Measurements from ENCODE around the gene ENOX2.

The ENOX2 gene

DNA sequence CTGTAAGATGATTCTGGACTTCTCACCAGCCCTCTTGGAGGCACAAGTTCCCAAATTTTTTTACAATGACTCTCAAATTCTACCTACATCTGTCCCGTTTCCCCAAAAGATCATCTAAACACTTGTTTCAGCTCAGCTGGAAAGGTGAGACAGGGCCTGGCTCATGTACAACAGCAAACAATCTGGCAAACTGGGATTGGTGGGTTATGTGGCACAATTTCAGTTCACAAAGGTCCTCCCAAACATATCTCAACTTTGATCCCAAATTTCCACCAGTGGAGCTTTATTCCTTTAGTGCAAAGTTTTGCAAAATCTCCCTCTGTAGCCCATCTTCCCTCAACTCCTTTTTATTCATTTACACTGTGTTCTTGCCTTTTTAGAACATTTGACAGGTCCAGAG is 207.1 kb downstream of the ENOX2 start:
- DNase-seq = no peak

DNA sequence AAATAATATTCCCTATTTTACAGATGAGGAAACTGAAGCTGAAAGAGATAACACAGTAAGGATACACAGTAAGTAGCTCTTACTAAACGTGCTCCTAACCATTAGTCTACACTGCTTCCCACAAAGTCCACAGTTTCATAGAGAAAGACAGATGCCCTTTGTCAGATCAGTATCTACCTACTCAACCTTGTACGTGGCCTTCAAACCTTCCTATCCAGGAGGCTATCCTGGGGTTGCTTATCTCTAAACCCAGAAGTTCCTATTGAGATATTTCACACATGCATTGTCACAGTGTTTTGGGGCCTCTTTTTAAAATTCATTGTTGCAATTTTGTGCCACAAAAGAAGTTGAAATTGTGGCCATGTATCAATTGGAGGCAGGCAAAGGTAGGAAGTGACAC is 208.0 kb downstream of the ENOX2 start:
- no peak for DNase-seq

DNA sequence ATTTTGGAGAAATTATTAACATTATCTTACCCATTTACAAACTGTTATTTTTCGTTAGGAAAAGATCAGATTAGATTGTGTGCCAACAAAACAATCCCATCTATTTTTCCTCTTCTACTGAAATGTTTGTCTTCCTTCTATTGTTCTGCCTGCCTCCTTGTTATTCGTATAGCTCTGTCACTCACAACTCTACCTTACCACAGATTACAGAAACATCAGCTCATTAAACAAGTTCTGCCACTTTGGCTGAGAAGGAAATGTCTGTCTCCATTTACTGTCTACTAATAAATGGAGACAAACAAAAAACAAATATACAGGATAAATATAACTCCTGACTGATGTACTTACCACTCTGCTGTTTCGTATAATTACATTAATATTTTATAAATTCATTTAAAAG is 211.4 kb downstream of the ENOX2 start:
- DNase-seq = no peak

DNA sequence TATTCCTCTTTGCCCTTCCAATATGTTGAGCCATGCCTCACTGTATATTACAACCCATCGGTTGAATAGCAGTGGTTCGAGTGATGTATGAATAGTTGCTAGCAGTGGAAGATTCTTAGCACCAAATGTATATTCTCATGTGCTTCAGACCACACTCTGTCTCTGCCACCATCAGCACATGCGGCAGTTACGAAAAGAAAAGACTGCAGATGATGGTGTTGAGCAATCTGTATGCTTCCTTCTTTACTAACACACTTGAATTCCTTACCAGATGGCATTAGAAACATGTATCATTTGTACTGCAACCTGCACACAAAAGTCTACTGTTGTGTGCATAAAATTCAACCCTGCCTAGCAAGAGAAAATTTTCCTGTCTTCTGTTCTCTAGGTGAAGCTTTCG is 214.6 kb downstream of the ENOX2 start:
- no peak for DNase-seq

DNA sequence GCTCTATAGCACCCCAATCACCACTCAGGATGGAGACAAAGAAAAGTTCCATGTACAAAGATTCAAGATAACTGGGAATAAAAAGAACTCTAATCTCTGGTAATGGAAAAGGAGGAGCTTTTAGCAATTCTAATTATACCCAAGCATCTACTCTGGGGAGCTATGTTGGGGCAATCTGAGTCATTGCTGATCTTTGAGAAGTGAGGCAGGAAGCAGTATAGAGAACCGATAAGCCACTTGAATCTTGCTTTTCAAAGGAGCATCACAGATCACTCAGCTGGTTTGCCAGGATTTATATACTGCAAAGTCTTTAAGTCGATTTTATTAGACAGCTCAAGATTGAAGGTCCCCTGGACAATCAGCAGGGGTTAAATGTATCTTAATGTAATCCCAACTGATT is 220.0 kb downstream of the ENOX2 start:
- no peak for DNase-seq

DNA sequence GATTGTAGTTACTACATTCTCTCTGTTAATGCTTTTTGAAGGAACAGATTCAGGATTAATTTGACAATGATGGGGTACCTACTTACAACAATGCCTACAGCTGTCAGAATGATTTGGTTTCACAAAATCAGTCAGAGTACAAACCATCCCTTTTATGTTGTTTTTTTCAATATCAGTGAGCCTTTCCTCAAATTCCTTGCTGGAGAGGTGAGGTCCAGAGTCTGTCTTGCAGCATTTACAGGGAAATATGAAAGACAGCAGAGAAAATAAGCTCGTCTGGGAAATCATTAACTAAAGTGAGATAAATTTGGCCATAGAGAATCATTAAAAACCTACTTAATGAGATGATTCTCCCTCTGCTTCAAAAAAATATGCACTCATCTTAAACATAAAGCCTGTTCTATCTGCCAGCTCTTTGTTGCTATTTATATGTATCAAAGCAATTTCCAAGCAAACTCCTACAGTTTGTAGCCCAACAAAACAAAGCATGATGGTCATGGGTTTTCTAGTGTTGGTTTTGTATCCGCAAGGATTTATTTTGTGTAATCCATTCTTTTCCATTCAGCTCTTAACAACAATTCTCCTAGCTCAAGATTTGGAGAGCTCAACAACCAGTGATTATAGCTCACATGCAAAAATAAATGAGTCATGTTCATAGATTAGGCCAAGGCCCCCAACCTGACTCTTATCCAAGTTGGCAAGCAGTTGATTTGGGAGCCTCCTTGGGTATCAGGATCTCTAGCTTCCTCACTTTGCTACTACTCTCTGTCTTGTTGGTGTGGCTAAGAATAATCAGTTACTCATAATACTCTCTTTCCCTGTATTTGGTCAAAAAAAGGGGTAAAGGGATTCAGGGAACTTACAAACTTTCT is 222.6 kb downstream of the ENOX2 start:
- no peak for DNase-seq

DNA sequence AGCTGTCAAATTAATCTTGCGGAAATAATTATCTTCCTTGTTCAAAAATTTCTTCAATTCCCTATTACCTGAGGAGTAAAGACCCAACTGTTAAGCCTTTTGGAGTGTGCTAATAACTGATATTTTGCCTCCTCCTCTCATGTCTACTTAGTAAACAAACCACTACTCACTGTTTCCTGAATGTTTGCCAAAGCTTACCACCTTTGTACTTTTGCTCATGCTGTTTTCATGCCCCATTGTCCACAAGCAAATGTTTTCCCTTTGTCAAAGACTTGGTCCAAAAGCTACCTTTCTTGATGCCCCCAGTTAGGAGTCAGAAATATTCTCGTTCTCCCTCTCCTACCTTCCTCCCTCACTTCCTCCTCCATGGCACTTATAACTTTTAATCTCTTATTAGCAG is 226.1 kb downstream of the ENOX2 start:
- no peak for DNase-seq

DNA sequence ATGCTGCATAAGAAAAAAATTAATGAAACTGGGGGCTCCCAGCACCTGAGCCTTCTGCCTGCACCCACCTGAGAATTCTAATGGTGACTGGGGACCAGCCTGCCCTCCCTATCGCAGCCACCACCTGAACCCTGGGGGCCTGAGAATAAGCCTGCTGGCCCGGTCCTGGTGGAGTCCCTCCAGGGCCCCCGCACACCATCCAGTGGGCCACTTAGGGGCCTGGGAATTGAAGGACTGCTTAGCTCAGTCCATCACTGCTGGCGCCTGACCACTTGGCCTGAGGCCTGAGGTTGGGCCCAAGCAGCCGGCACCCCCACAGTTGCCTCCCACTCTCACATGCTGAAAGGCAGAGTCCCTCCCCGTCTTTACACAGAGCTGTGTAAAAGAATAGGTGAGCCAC is 230.8 kb downstream of the ENOX2 start:
- DNase-seq = no peak

DNA sequence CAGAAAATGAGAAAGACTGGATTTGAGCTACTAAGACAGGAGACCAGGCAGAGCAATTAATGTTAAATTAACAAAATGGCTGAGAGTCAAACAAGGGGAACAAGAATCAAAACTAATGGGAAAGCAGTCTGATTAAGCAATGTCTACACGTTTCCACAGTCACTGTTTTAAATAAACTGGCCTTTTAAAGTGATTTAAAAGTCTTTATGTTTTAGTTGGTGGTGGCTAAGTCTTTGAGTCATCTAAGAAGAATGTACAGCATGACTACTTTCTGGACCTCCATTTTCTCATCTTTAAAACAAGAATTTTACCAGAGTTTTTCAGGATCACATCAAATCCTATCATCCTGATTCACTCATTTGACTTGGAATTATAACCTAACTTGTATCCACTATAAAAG is 233.8 kb downstream of the ENOX2 start:
- DNase-seq = no peak

DNA sequence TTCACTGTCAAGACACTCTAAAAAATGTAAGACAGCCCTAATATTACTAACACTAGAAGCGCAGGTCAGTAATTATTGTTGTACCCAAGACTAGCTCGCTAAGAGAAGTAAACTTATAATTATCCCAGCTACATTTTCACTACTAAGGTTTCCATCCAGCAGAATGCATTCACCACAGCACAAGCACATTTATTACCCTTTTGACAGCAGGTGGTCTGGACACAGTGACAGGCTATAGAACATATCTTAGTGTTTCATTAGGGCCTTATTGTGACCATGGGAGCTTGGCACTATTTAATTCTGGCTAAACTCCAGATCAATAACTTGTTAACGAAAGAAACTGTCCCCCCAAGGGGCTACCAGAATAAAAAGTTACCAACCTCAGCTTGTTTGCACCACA is 237.7 kb downstream of the ENOX2 start:
- no peak for DNase-seq

DNA sequence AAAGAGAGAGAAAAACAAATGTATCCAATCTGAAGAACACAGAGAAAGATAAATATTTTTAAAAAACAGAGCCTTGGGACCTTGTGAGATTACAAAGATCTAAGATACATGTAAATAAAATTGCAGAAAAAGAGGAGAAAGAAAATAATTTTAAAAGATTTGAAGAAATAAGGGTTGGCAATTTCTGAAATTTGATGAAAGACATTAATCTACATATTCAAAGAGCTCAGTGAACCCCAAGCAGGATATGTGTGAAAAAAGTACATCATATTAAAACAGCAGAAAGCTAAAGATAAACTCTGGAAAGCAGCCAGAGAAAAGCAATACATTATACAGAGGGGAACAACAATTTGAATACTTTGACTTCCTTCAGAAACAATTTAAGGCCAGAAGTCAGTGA is 244.7 kb downstream of the ENOX2 start:
- no peak for DNase-seq

DNA sequence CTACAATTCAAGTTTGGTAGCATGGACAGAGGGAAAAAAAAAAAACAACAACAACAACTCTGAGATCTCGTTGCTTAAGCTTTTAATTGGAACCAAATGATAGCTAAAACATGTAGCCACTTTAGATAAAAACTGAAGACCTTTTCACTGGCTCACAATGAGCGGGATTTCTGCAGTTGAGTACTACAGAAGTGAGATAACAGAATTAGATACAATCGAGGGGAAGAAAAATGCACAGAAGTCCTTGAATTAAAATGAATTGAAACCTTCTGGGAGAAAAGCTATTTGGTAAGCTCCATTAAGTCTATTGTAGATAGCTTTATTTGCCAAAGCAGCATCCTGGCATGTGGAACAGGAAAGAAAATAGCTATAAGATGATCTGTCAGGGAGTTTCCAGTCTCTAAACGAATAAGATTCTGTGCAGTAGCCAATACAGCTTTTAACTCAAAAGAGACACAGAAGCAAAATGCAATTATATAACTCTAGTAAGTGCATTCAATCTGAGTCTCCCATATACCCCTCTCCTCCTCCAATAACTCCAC is 248.5 kb downstream of the ENOX2 start:
- DNase-seq = no peak

DNA sequence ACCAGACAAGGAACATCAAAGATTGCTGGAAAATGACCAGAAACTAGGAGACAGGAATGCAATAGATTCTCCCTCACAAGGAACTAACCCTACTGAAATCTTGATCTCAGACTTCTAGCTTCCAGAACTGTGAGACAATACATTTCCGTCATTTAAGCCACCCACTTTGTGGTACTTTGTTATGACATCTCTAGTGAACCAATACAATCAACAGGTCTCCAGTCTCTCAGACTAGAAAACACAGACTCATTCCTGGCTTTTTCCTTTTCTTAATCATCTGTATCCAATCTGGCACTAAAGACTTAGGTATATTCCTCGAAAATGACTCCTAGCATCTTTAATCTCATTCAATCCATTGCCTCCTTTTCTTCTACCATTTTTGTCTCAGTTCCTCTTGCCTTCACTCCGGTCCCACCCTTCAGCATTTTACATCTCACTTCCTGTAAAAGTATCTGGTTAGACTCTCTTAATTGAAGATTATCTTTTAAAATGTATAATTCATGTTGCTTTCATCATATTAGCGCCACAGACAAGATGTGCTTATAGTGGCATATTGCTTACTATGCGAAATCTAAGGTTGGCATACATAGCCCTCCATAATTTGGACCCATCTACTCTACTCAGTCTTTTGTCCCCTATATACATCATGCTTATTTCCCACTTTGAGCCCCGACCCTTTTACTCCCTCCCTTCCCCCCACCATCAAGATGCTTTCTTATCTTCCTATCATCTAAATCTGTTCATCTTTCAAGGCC is 250.0 kb downstream of the ENOX2 start:
- no peak for DNase-seq

DNA sequence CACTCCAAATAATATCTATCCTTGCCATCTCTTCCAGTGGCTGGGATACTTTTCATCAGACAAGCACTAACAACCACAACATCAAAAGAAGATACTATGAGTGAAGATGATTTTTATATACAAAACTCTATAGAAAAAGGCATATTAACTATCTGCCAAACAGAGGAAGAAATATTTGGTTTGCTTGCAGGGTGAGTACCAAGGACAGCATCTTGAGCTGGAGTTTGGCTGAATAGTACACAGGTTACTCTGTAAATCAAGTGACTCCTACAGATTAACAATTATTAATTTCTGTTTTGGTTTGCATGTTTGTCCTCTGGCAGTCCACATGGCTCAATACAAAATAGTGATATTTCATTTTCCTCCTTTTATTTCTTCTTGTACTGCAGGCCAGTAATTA is 253.3 kb downstream of the ENOX2 start:
- no peak for DNase-seq

DNA sequence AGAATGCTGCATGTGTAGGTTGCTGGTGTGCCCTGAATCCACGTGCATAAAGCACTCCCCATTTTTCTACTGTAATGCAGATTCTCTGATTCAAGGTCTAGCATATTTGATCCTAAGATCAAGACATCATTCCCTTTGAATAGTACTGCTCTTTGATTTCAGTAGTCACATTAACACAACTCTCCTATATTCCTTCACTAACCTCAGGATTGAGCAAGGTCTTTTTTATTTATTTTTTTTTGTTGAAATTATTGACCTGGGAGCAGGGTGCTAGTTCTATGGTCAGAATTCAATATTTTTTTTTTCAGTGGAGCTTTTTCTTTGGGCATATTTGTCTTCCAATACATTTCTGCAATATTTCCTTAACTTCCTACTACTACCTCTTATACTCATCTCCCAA is 255.5 kb downstream of the ENOX2 start:
- DNase-seq = no peak

DNA sequence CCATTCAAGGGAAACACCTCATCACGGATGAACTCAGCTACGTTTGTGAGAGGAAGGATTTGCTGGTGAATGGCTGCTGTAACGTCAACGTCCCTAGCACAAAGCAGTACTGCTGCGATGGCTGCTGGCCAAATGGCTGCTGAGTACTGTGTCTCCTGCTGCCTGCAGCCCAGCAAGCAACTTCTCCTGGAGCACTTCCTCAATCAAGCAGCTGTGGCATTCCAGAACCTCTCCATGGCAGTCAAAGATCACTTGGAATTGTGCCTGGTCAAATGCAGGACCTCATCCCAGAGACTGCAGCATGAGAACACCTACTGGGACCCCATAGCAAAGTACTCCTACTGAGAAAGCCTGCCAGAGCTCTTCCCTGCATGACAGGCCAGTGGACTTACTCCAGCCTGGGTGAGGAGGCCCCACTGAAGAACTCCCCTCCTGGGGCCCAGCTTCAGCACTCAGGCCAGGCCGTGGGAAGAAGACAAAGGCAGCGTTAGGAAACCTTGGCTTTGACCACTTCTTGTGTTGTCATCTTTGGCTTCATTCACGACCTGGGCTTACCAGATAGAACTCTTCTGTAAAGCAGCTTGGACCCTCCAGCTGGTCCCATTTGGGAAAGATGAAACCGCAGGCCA is 256.9 kb downstream of the ENOX2 start:
- DNase-seq = no peak

DNA sequence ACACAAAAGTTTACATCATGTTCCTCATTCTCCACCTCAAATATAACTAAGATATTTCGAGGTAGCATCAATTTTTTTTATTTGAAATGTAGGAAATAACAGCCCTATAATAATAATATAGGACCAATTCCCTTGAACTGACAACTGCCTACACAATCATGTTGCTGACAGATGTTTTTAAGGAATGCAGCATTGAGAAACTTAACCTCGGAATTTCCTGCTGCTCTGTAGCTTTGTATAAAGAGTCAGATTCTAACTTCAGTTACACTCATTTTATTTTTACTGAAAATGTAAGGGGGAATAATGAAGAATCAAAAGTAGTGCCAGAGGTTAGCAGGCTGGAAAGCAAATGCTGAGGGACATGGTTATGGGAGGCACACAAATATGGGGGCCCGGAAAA is 265.4 kb downstream of the ENOX2 start:
- no peak for DNase-seq

DNA sequence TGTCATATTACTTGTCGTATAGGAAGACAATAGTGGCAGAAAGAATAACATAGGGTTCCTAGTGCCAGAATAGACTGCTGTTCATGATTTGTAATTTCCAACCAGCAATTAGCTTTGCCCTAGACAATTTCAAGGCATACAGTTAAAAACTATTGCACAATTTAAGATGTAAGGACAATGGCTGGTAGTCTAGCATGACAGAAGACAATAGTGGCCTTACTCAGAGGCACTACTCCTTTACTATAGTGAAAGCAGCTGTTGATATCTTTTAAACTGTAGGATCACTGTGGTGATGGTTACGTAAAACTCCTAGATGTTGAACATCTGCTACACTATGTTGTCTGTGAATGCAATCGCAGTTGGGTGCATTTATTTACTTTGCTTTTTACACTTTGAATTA is 266.7 kb downstream of the ENOX2 start:
- DNase-seq = no peak

DNA sequence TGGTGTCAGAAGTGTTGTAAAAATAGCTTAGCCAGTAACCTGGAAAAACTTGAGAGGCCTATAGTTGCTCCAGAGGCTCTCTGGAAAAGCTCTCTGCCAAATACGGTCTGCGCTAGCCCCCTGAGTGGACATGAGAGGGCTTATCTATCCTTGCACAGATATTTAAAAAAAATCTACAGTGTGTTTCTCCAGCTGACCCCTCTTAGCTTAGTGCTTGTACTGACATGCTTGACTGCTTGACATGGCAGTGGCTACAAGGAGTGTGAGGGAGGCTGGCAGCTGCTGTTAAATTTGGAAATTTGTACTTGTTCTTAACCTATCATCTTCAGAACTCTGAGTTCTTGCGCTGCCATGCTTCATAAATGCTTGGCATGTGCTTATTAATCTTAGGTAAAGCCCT is 272.0 kb downstream of the ENOX2 start:
- DNase-seq = no peak

DNA sequence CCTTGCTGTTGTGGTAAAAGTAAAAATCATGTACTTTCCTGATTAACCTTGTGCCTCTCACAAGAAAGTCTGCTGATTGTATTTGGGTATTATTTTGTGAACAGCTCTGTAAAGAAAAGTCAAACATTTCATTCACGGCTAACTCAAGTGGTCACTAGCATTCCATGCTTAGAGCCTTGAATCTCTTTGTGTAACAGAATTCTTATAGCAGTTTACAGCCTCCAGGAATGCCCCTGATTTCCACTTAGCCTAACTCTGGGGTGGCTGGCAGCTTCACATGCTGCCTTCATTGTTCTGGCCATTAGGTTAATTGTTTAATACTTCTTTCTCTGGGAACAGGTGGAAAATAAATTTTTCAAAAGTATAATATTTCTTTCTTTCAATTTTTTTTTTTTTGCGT is 274.5 kb downstream of the ENOX2 start:
- DNase-seq = no peak

DNA sequence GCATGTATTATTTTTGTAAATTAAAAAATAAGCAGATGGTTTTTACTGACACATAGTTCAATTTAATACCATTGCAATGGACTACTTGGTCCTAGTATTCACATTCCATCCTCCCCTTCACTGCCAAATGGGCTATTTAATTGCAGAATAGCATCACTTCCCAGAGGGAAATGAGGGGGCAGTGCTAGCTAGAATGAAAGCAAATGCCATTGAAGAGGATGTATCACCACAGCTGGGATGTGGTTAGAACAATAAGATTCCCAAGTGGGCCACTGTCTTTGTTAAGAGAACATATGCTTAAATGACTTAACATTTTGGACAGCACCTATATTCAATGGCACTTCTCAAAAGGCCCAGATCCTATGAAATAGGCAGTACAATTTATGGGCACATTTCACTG is 276.5 kb downstream of the ENOX2 start:
- DNase-seq = no peak

DNA sequence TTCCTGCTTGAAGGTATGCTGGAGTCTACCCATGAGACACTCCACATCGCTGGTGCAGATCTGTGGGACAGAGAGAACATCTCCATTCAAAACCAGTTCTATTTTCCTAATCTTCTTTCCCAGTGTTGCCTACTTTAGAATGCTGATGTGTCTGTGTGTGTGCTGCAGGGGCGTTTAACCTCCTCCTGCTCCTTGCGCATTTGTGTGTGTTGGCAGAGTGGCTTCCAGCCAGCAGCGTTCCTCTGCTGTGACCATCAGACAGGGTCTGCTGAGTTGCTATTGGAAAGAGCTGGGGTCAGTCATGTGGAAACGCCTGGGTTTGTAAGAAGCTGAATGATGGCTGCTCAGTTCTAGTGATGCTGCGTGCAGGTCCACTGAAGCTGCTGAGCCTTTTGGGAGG is 277.6 kb downstream of the ENOX2 start:
- no peak for DNase-seq

DNA sequence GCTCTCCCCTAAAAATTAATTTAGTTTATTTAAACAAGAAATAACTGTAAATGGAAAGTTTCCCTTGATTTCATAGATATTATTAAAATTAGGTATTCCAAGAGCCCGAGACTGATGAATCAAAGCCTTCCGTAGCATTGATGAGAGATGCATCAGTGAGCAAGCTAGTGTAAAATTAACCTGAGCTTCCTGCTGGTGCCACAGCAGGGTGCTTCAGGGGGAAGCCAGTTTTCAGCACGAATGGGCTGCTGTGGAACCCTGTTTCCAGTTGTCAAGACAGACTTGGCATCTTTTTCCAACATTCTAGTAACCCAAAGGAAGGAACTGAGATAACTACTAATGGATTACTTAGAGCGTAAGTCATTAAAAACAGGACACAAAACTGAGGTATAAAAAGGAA is 279.5 kb downstream of the ENOX2 start:
- DNase-seq = no peak

DNA sequence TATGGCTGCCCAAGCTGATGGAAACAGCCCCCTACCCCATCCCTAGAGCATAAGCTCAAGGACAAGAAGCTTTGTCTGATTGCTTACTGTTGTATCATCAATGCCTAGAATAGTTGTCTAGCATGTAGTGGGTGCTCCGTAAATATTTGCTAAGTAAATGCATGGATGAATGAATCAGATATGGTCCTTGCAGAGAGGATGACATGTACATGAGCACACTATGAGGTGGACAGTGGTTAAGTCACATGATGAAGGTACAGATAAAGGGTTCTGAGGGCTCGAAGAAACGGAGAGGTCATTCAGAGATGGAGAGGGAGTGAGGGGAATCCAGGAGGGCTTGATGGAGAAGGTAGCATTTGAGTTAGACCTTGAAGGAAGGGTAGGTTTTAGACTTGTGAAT is 287.1 kb downstream of the ENOX2 start:
- DNase-seq = no peak

Measured in NCI-H1930 (cell line).